ENCODE measurements around the gene ASCC2.

GRCh38 chr22:29784451-29785361, 53.4 kb downstream of the ASCC2 start:
- TF ChIP-seq BHLHE40 (IDR thresholded peaks at IDR 0.05; ENCODE audit: borderline replicate concordance) = no peak
- no peak for TF ChIP-seq FOXM1 (IDR thresholded peaks at IDR 0.05; ENCODE audit: borderline replicate concordance)
- no peak for TF ChIP-seq SP1 (IDR thresholded peaks at IDR 0.05)
- TF ChIP-seq ZNF384 (IDR thresholded peaks at IDR 0.05) = no peak
- TF ChIP-seq PKNOX1 (IDR thresholded peaks at IDR 0.05) = no peak
- no peak for TF ChIP-seq LEF1 (IDR thresholded peaks at IDR 0.05; ENCODE audit: borderline replicate concordance)
- no peak for TF ChIP-seq CTBP1 (IDR thresholded peaks at IDR 0.05; ENCODE audit: borderline replicate concordance)

Data from HEK293T (cell line).